OCI-LY3 (cell line): ENCODE measurements around the gene LRRC4B.

ENCODE experiments used
- H2AFZ ChIP-seq: fragments of 200-600, 300-600 bp; shearing (Covaris generic); 2 replicates; pipeline ENCODE4 v1.6.0; 2014; ENCODE audit warnings: antibody characterized with exemption, low read depth, low read length
- H3K27ac ChIP-seq: fragments of 200-600, 300-600 bp; sonication (generic); 2 replicates; pipeline ENCODE4 v1.5.1; 2014; ENCODE audit warnings: mild to moderate bottlenecking, low read length, moderate library complexity, mixed read lengths
- H3K27me3 ChIP-seq: fragments of 200-600, 300-600 bp; sonication (generic); 2 replicates; pipeline ENCODE4 v1.6.1; 2014; ENCODE audit warnings: low read depth, low read length, mixed read lengths
- H3K36me3 ChIP-seq: fragments of 200-600, 300-600 bp; sonication (generic); replicated peaks from 2 replicates; pipeline ENCODE3; 2014; ENCODE audit warnings: low read depth, low read length, mixed read lengths
- H3K4me1 ChIP-seq: fragments of 300-600, 200-600 bp; sonication (generic); 2 replicates; pipeline ENCODE4 v1.6.1; 2014; ENCODE audit warnings: low read length, mixed read lengths
- H3K4me2 ChIP-seq: fragments of 200-600, 300-600 bp; sonication (generic); 2 replicates; pipeline ENCODE4 v1.6.1; 2014; ENCODE audit warnings: low read length, mixed read lengths
- H3K4me3 ChIP-seq: fragments of 300-600, 200-600 bp; sonication (generic); 2 replicates; pipeline ENCODE4 v1.5.1; 2014; ENCODE audit warnings: antibody characterized with exemption, mild to moderate bottlenecking, low read length, moderate library complexity
- H3K79me2 ChIP-seq: fragments of 300-600, 200-600 bp; shearing (Covaris generic); 2 replicates; pipeline ENCODE4 v1.6.1; 2014; ENCODE audit warnings: mild to moderate bottlenecking, low read length, mixed read lengths
- H3K9ac ChIP-seq: fragments of 300-600, 200-600 bp; shearing (Covaris generic); 2 replicates; pipeline ENCODE4 v1.6.0; 2014; ENCODE audit warnings: mild to moderate bottlenecking, low read length, moderate library complexity
- H3K9me3 ChIP-seq: fragments of 200-600, 300-600 bp; shearing (Covaris generic); 2 replicates; pipeline ENCODE4 v1.6.1; 2014; ENCODE audit warnings: low read length, mixed read lengths; ENCODE audit not compliant: insufficient read depth
- H4K20me1 ChIP-seq: fragments of 200-600, 300-600 bp; sonication (generic); 2 replicates; pipeline ENCODE4 v1.6.1; 2016; ENCODE audit warnings: low read length, mixed read lengths; ENCODE audit not compliant: insufficient read depth
- CTCF ChIP-seq: fragments of 200-600, 300-600 bp; sonication (generic); IDR thresholded peaks from 2 replicates; pipeline ENCODE4 v1.5.1; 2014; ENCODE audit warnings: antibody characterized with exemption, low read length, low read depth
- EZH2phosphoT487 ChIP-seq: fragments of 200-600 bp; shearing (Covaris generic); IDR thresholded peaks from 2 replicates; pipeline ENCODE4 v1.6.1; 2018; ENCODE audit warnings: antibody characterized with exemption, mixed run types, low read depth

LRRC4B gene

GRCh38 chr19:50522881-50523280, 45.4 kb downstream of the LRRC4B start:
- no peak overlapping the region for H3K4me3 ChIP-seq
- H3K4me2 ChIP-seq = no peak overlapping the region
- no peak overlapping the region for H3K27ac ChIP-seq

GRCh38 chr19:50520822-50521465, 47.3 kb downstream of the LRRC4B start:
- H3K27me3 ChIP-seq = no peaks in the 10 kb centered on the region
- no peak for TF ChIP-seq EZH2phosphoT487
- no peak for TF ChIP-seq CTCF
- no peak overlapping the region for H3K27ac ChIP-seq
- no peaks in the 10 kb centered on the region for H3K36me3 ChIP-seq
- H3K9ac ChIP-seq = no peak overlapping the region
- no peak overlapping the region for H3K4me2 ChIP-seq
- no peak overlapping the region for H3K4me3 ChIP-seq
- no peaks in the 10 kb centered on the region for H3K79me2 ChIP-seq
- no peaks in the 10 kb centered on the region for H3K4me1 ChIP-seq
- no peak overlapping the region for H2AFZ ChIP-seq
- no peaks in the 10 kb centered on the region for H4K20me1 ChIP-seq
- no peaks in the 10 kb centered on the region for H3K9me3 ChIP-seq

More at GRCh38 chr19:50522881-50523280, 45.4 kb downstream of the LRRC4B start:
- Histone ChIP-seq H3K36me3 (no peaks in the 10 kb centered on the region), H2AFZ (no peak overlapping the region), H3K4me1 (no peaks in the 10 kb centered on the region), H3K79me2 (no peaks in the 10 kb centered on the region), H3K9ac (no peak overlapping the region), H3K27me3 (no peaks in the 10 kb centered on the region), H4K20me1 (no peaks in the 10 kb centered on the region), H3K9me3 (no peaks in the 10 kb centered on the region)
- TF ChIP-seq EZH2phosphoT487 (no peak), CTCF (no peak)

GRCh38 chr19:50519006-50519575, 49.1 kb downstream of the LRRC4B start:
- no peaks in the 10 kb centered on the region for H3K79me2 ChIP-seq
- no peaks in the 10 kb centered on the region for H3K27me3 ChIP-seq
- no peaks in the 10 kb centered on the region for H3K36me3 ChIP-seq
- H4K20me1 ChIP-seq = no peaks in the 10 kb centered on the region
- TF ChIP-seq EZH2phosphoT487 (no peak), CTCF (no peak)
- no peaks in the 10 kb centered on the region for H3K4me1 ChIP-seq
- H2AFZ ChIP-seq = no peak overlapping the region
- H3K4me3 ChIP-seq = no peak overlapping the region
- no peak overlapping the region for H3K4me2 ChIP-seq
- H3K27ac ChIP-seq = no peak overlapping the region
- H3K9me3 ChIP-seq = no peaks in the 10 kb centered on the region
- no peak overlapping the region for H3K9ac ChIP-seq

GRCh38 chr19:50518091-50519005, 49.9 kb downstream of the LRRC4B start:
- Histone ChIP-seq H4K20me1 (no peaks in the 10 kb centered on the region), H3K4me2 (no peak overlapping the region), H3K4me3 (no peak overlapping the region), H3K79me2 (no peaks in the 10 kb centered on the region), H2AFZ (no peak overlapping the region), H3K9ac (no peak overlapping the region), H3K36me3 (no peaks in the 10 kb centered on the region), H3K4me1 (no peaks in the 10 kb centered on the region), H3K9me3 (no peaks in the 10 kb centered on the region), H3K27me3 (no peaks in the 10 kb centered on the region), H3K27ac (no peak overlapping the region)
- TF ChIP-seq EZH2phosphoT487 (no peak), CTCF (peak; percentile 14; the same call in 1 of the 2 replicates)
